ENCODE results near the gene DBNDD1.

DNA sequence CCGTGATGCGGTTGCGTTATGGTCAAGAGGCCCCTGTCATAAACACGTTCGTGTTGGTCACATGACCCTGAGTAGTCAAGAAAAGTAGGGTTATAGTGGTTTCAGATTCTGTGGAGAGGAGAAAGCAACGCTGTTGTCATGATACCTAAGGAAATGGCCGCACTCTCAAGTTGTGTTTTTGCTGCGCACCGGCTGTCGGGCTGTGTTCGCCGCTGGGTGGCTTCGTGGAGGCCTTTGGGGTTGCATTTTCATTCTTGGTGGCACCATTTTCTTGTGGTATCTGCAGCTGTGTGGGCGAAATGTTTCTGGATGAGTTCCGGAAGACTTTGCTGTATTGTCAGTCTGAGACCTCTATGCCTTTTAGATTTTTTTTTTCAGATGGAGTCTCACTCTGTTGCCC lies 35.7 kb downstream of the DBNDD1 start:
- TF ChIP-seq, protein P1, sequence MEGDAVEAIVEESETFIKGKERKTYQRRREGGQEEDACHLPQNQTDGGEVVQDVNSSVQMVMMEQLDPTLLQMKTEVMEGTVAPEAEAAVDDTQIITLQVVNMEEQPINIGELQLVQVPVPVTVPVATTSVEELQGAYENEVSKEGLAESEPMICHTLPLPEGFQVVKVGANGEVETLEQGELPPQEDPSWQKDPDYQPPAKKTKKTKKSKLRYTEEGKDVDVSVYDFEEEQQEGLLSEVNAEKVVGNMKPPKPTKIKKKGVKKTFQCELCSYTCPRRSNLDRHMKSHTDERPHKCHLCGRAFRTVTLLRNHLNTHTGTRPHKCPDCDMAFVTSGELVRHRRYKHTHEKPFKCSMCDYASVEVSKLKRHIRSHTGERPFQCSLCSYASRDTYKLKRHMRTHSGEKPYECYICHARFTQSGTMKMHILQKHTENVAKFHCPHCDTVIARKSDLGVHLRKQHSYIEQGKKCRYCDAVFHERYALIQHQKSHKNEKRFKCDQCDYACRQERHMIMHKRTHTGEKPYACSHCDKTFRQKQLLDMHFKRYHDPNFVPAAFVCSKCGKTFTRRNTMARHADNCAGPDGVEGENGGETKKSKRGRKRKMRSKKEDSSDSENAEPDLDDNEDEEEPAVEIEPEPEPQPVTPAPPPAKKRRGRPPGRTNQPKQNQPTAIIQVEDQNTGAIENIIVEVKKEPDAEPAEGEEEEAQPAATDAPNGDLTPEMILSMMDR (IDR thresholded peaks at IDR 0.05; ENCODE audit: low read depth, low read length) = no peak
- no peak for TF ChIP-seq POLR2A (IDR thresholded peaks at IDR 0.05; ENCODE audit: extremely low read depth, insufficient read length)

Data from NB4 (cell line).